OCI-LY1 (cell line): ENCODE data around the gene CACNA2D4.

ENCODE experiments used
- EZH2 ChIP-seq: fragments of 200-600 bp; sonication (generic), shearing (Covaris generic); IDR thresholded peaks from 2 replicates; pipeline ENCODE4 v1.8.0; 2017; ENCODE audit warnings: borderline replicate concordance, mixed run types, mild to moderate bottlenecking, antibody characterized with exemption, low read length, moderate library complexity, mixed read lengths
- TF ChIP-seq, protein P1 (sequence below): fragments of 200-600 bp; sonication (generic), shearing (Covaris generic); IDR thresholded peaks from 2 replicates; pipeline ENCODE4 v1.5.1; 2017; ENCODE audit warnings: mild to moderate bottlenecking, antibody characterized with exemption, low read length, moderate library complexity, mixed read lengths

DNA sequence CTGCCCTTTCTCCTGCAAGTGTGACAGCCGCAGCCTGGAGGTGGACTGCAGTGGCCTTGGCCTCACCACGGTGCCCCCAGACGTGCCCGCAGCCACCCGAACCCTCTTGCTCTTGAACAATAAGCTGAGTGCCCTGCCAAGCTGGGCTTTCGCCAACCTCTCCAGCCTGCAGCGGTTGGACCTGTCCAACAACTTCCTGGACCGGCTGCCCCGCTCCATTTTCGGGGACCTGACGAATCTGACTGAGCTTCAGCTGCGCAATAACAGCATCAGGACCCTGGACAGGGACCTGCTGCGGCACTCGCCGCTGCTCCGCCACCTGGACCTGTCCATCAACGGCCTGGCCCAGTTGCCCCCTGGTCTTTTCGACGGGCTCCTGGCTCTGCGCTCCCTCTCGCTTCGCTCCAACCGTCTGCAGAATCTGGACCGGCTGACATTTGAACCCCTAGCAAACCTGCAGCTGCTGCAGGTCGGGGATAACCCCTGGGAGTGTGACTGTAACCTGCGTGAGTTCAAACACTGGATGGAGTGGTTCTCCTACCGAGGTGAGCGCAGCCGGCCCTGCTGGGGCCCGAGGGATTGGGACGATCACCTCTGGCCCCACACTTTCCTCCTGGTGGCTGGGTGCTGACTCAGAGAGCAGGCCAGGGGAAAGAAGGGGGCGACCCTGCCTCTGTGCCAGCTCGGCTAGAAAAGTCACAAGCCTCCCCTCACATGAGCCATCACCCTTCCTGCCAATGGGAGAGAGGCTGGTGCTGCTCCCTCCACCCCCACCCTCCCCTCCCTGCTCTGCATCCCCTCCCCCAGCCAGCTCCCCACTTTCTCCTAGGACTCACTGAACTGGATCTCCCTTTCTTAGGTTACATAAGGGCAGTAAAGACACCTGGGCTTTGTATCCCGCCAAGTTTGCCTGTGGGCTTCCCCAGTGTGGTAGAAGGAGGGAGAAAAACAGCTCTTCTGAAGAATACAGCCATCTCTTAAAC, 87.2 kb downstream of the CACNA2D4 start:
- no peak for TF ChIP-seq EZH2
- TF ChIP-seq, protein P1, sequence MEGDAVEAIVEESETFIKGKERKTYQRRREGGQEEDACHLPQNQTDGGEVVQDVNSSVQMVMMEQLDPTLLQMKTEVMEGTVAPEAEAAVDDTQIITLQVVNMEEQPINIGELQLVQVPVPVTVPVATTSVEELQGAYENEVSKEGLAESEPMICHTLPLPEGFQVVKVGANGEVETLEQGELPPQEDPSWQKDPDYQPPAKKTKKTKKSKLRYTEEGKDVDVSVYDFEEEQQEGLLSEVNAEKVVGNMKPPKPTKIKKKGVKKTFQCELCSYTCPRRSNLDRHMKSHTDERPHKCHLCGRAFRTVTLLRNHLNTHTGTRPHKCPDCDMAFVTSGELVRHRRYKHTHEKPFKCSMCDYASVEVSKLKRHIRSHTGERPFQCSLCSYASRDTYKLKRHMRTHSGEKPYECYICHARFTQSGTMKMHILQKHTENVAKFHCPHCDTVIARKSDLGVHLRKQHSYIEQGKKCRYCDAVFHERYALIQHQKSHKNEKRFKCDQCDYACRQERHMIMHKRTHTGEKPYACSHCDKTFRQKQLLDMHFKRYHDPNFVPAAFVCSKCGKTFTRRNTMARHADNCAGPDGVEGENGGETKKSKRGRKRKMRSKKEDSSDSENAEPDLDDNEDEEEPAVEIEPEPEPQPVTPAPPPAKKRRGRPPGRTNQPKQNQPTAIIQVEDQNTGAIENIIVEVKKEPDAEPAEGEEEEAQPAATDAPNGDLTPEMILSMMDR = no peak
